HCEC 1CT (cell line): ENCODE results near the gene TIMP4.

Experiments
- DNase-seq: peaks from one replicate; pipeline ENCODE4 v3.0.0-alpha.2; 2017

Gene TIMP4

DNA sequence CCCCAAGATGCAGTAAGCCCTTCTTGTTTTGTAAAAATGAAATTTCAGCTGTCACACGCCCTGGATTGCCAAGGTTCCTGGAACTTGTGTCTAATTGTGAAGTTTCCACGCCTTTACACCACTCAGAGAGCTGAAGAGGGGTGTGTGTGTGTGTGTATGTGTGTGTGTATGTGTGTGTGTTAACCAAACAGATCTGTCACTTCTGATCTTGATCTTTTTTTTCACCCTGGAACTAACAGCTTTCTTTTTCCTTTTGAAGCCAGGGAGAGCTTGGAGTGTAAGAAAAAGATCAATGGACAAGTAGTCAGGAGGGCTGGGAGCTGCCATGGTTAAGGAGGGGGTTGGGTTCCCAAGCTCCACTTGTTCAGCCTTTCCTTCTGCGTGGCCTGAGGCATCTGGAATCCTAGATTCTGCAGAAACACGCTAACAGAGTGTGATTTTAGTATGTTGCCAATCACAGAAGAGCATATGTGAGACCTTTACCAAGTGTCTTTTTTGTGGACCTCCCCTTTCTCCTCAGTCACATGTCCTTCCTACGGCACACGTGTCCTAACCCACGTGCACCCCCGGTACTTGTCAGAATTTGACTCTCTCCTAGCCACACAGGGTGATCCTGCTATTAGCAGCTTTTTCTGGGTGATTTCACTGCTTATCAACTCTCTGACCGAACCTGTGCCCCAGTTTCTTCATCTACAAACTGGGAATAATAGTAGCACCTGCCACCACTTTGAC lies 11.5 kb downstream of the TIMP4 start:
- DNase-seq, result no peak

DNA sequence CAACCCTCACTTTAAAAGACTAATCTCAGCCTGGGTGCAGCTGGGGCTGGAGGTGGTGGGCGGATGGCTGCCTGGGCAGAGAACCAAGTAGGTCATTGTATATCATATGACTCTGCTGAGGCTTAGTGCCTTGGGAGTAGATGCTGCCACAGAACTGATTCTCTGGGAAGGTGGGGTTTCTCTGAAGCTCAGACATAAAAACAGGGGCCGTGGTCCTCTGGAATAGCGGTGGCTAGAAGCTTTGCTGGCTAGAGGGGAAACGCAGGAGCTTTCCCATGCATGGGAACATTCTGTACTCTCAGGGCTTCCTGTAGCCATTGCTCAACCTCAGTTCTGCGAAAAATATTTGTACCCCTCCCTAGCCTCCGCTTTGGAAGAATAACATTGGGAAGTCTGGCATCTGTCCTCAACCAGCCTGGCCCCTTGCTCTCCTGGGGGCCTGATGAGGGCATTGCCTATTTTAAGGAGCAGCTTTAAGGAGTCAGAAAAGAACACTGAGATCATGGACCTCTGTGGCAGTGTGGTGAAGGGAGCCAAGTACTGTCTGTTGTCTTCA lies 14.7 kb downstream of the TIMP4 start:
- DNase-seq, result peak; percentile 76

DNA sequence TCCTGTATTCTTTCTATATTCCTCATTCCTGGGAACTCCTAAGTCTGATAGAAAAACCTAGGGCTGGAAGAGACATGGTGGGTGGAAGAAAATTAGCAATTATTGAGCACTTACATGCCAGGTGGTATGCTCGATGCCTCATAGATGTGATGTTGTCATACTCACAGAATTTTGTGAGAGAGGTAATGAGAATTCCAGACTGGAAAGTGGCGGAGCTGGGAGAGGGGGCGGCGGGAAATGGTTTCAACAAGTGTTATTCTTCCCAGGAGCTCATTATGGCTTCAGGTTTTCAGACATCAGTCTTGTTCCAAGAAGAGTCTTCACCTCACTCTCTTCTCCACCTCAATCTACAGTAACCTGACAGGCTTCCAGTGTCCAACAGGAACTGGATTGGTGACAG lies 16.2 kb downstream of the TIMP4 start:
- no peak for DNase-seq

DNA sequence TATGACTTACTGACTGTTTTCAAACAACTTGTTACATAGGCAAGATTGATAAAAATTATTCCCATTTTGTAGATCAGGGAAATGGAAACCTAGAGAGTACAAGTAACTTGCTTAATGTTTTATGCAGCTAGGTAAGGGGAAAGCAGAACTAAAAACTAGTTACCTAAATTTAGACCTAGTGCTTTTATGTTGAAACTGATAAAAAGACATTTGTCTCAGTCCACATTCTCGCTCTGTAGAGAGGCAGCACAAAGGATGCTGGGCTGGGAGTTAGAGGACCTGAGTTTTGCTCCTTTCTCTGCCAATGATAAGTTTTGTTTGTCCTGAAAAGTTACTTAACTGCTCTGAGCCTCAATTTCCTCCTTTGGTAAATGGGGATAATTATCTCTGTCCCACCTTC lies 17.4 kb downstream of the TIMP4 start:
- no peak for DNase-seq

DNA sequence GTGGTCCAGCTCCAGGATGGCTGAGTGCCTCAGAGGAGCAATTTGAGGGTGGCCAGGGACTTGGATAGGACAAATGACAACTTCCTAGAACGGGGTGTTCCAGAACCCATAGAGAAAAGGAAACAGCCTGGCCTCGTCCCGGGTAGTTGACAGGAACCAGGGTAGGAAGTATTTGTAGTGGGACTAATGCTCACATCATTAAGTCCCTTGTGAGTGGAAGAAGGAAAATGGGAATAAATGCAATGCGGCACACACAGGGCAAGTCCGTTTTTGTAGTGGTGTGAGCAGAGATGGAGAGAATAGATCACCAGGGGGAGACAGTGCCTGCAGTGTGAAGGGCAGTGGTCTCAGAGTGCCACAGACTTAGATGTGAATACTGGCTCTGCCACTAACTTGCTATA lies 19.6 kb downstream of the TIMP4 start:
- peak; percentile 62 for DNase-seq

DNA sequence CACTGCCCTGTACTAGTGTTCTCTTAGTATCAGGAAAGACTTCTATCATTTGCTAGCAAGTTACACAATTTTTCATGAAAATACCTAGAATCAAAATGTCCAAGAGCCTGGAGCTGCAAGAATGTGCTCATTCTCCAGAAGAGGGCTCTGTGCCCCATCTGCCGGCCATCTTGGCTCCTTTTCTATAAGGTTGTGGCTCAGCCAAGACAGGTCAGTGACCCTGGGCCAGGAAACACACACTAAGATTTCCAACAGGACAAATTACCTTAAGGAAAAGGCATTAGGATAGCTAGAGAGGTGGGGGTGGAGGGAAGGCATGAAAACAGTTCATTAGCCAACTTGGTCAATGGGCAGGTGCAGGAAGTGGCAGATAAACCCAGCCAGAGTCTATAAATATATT lies 20.7 kb downstream of the TIMP4 start:
- DNase-seq, result peak; percentile 60

DNA sequence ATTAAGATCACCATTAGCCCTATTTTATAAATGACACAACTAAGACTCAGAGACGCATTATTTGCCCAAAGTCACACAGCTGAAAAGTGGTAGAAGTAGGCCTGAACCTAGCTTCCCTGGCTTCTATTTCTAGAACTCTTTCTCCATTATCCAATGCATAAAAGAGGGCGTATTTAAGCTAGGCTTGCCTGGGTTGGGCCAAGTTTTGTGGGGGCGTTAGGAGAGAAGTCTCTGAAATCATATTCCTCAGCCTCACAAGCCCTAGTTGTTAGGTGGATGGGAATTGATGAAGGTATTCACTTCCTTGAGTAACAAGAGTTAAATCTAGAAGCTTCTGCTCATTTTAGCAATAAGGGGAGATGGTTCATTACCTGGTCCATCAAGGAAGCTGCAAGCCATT lies 22.3 kb downstream of the TIMP4 start:
- DNase-seq, result no peak

DNA sequence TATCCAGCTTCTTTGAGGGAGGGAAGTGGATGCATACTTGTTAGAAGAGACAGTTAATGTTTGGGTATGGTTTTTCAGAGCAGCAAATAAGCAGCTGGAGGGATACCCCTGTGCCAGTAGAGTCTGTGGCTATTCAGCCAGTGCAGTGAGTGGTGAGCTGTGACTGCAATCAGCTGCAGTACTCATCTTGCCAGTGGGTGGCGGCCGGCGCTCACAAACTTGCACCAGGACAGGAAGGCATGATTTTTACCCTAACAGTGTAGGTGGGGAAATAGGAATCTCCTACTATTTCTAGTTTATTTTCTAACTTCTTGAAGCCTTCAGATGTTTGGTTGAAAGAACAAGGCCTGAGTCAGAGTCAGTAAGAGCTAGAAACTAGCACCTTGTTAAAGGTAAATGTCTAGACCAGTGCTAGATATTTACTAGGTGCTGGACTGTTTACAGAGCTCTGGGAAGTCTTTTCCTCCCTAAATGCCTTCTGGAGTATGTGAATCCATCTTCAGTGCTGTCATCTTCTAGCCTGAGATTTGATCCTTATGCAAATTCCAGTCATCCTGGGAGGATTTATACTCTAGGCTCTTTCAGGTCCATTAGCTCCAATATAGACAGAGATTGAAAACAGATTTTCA lies 23.6 kb downstream of the TIMP4 start:
- peak; percentile 61 for DNase-seq

DNA sequence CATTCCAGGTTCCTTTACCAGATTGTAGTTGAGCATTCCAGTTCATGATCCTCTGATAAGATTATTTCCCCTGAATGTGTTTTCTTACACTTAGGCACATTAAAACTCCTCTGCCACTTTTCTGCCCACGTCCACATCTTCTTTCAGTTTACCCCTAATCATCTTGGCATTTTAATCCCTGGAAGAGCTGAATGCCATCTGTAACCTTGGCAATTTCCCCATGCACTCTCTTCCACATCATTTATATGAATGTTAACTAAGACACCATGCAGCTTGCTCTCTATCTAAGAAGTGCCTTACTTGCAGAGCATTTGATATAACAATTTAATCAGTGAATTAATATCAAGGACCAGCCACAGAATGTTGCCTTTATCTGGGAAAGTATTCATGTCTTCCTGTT lies 25.8 kb downstream of the TIMP4 start:
- no peak for DNase-seq

DNA sequence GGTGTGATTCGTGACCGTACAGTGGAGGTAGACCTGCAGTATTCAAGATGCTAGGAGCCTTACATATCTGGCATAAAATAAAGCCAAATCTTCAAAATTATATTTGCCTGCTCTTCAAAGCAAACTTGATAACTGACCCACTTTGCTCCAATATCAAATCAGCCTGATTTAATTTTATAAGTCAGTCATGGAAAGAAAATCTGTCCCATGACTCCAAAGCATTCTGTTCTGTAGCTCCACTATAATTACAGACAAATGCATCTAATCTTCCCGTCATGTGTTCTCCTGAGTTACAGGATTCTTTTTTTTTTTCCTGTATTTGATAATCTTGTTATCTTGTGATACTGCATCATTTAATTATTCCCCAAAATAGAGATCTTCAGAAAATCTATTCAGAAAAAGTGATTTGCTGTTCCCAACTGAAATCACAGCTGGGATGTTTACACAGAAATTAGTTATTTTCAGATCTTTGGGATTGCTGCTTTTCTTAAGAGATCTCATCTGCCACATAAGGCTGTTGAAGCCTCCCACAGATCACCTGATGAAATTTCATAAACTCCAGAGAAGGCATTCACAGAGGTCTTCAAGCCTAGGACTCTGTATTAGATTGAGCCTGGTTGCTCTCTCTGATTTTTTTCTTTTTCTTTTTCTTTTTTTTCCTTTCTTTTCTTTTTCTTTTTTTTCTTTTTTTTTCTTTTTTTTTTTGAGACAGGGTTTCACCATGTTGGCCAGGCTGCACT lies 27.2 kb downstream of the TIMP4 start:
- no peak for DNase-seq

DNA sequence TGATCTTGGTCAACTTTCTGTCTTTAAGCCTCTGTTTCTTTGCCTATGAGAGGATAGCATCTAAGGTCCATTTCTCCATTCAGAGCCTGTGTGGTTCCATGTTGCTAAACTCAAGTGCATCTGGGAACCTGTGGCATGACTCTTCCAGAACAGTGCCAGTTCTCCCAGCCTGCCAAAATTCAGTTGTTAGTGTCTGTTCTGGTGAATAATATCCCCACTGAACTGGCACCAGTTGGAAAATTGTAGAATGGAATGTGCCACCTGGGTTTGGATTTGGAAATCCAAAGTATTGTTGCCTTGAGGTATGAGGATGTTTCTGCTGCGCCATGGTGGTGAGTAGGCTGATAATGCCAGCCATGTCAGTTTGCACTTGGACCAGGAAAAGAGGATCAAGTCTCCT lies 31.3 kb downstream of the TIMP4 start:
- no peak for DNase-seq

DNA sequence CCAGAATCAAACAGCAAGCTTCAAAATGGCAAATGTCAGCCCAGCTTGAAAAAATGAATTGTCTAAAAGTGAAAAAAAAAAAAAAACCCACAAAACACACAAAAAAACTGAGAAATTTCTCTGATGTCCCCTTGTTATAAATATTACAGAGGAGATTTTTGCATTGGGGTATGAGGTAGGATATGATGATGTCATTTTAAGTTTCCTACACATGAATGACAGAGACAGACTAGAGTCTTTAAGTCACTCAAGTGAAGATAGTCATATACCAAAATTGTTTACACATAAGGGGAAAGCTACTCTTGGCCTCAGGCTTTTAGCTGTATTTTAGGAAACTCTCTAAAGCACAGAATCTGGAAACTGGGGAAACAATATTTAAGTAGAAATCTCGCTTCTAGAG lies 32.9 kb downstream of the TIMP4 start:
- no peak for DNase-seq

DNA sequence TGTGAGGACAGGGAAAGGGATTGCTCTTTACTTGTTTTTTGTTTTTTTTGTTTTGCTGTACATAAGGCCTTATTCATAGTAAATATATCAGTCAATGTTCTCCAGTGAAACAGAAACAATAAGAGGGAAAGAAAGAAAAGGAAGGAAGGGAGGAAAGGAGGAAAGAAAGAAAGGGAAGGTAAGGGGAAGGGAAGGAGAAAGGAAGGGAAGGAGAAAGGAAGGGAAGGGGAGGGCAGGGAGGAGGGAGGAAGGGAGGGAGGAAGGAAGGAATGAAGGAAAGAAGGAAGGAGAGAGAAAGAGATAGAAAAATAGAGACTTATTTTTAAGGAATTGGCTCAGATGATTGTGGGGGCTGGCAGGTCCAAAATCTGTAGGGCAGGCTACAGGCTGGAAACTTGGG lies 37.2 kb downstream of the TIMP4 start:
- DNase-seq, result no peak

DNA sequence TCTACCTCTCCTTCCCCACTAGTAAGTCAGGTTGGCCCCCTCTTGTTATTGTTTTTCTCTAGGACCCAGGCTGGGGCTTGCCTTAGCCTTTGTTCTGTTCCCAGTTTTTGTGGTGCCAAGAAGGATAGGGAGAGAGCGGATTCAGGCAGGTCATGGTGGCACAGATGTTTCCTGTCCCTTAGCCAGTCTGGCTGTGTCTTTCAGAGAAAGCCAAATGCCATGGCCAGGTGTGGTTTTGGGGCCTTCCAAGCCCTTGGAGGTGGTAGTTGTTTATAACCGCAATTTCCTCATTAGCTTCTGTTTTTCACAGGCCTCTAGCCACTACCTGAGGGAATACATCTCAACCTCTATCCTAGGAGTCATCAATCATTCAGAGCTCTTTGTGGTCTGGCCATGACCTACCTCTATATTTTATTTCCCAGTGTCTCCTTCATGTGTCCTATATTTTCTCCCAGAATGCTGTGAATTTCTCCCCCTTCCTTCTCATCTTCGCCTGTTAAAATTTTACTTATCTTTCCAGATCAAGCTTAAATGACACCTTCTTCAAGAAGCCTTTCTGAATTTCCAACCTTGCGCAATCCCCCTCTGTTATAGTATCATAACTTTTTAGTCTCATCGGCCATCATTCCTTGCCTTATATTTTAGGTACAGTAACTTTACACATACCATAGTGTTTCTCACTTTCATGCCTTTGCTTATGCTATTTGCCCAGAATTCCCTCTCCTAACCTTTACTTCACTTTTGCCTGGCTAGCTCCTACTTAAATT lies 38.2 kb downstream of the TIMP4 start:
- no peak for DNase-seq

DNA sequence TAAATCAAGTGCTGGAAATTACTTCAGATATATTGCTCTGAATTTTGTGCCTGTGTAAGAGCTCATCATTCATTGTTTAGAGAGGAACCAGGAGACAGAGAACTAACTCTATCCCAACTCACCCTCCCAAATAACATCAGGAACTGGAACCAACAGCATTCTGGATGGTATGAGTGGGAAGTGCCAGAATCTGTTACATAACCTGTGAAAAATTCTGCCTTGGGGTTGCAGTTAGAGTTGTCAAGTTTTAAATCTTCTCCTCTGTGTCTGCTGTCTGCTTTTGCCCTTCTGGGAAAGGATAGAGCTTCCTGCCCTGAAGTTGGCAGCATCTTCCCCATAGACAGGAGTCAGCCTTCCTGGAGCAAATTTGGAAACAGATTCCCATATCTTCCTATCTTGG lies 41.2 kb downstream of the TIMP4 start:
- no peak for DNase-seq

DNA sequence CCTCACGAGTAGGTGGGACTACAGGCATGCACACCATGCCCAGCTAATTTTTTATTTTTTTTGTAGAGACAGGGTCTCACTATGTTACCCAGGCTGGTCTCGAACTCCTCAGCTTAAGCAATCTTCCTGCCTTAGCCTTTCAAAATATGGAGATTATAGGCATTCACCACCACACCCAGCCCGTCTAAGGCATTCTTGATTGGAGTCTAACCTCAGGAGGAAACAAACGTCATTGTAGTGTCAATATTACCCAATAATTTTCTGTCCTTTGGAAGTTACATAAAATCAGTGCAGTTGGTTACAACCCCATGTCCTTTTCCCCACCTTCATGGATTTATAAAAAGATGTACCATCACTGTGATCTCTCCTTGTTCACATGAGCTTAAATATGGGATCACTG lies 41.8 kb downstream of the TIMP4 start:
- DNase-seq, result no peak

DNA sequence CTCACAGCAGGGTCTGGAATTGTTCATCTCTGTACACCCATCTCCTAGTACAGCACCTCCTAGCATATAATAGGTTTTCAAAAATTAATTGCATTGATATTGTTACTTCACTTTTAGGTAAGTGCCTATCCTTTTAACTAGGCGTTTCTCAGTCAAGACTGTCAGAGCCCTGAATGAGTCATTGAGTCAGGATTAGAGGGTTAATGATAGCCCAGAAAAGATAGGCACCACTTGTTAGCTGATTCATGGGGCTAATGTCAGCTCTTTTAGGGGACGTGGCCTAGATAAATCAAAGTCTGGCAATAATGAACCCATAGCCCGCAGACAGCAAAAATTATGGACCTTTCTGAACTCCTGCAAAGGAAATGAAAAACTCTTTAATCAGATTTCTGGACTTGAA lies 42.9 kb downstream of the TIMP4 start:
- DNase-seq, result no peak

DNA sequence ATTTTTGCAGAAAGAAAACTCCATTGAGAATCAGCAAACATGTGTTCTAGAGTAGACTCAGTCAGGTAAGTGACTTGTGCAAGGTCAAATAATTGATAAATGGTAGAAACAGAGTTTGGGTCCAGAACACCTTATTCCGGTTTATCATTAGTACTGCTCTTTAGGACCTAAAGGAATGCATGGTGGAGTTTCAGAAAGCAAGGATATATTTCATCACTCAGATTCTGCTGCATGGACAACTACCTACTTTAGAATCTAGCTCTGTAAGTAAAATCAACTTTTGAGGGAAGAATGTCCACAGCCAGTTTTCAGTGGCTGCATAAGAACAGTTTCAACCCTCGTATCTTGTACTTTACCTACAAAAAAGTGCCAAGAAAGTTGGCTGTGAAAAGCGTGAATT lies 43.6 kb downstream of the TIMP4 start:
- no peak for DNase-seq

DNA sequence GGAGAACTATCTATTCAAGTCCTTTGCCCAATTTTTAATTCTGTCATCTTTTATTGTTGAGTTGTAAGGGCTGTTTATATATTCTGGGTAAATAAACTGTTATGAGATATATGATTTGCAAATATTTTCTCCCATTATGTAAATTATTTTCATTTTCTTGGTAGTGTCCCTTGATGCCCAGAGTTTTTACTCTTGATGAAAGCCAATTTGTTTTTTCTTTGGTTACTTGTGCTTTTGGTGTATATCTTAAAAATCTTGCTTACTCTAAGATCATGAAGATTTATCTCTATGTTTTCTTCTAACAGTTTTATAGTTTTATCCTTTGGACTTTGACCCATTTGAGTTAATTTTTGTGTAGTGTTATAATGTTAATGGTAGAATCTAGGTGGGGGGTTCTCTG lies 44.5 kb downstream of the TIMP4 start:
- DNase-seq, result no peak

DNA sequence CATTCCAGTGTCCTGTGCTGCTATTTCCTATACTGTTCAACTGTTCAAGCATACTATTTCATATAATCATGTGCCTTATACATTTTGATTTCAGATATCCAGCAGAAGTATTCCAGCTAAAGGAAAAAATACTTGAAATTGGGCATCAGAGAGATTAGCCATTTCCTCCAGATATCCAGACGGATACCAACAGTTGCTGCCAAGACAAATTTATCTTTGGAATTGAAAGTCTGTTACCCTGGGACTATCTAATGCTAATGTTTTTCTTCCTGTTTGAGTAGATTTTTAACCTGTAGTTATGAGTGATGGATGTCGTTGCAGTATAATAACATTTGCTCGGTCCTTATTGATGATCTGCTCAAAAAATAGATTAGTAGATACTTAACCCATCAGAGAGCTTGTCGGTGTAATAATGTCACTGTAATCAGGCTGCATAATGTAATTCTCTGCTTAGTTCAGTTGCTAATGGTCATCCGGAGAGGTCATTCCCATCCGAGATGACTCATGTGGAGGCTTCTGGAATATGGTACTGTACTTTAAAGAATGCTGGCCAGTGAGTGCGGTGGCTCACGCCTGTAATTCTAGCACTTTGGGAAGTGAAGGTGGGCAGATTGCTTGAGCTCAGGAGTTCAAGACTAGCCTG lies 51.5 kb downstream of the TIMP4 start:
- DNase-seq, result no peak
